ENCODE results near the gene PIAS4.

Gene PIAS4

DNA sequence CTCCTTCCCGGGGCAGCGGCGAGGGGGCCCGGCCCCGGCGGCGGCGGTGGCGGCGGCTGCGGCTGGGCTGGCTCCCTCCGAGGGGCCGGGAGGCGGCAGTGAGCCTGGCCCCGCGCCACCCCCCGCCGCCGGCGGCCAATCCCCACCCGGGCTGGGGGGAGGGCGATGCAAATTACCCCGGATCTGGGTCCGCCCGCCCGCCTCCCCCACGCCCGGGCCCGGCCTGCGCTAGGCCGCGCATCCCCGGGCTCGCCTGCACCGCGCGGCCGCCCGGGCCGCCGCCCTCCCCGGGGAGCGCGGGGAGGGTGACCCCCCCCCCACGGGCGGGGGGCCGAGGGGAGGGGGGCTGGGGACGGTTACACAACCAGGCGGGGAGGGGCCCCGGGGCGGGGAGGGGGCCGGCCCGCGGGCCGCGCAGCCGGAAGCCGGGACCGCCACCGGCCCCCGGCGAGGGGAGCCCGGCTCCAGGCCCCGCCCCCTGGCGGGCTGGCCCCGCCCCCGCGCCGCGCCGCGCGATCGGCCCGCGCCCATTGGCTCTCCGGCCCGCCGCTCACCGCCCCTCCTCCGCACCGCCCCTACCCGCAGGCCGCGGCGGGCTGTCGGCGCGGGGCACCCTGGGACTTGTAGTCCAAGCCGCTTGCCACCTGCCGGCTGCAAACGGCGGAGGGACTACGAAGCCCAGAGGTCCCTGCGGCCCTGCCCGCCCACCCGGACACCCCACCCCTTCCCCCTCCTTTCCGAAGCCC, 58.1 kb downstream of the PIAS4 start:
- no peaks in the 10 kb centered on the region for H3K9me3 ChIP-seq (ENCODE audit: control insufficient read depth, insufficient read depth, low read depth, low read length)
- H3K36me3 ChIP-seq (ENCODE audit: control insufficient read depth in 2 of 2, insufficient read depth in 1 of 2, low read length in 2 of 2) = peaks cover 0 to 21% of the 10 kb centered on the region in 2 experiments; a peak in 1 of 3 replicates
- peak overlapping the region; percentile 70 for H3K4me3 ChIP-seq (ENCODE audit: low read depth, low read length)
- POLR2A ChIA-PET = interaction anchor here (0.6 to 1.8 kb wide), 10 partner anchors 11 to 781 kb away, joined by 3 to 7 read pairs (median 4); partner anchors contain the start of genes DAPK3, EEF2 and MRPL54
- TF ChIP-seq ZFP41 (tag by site-specific recombination; IDR thresholded peaks at IDR 0.05; ENCODE audit: borderline replicate concordance) (no peak), EGR2 (tag by site-specific recombination; IDR thresholded peaks at IDR 0.05; ENCODE audit: low read depth) (0 out of 2 replicates have a peak, but pooled peaks have one; percentile 31), SP2 (tag by site-specific recombination; IDR thresholded peaks at IDR 0.05) (peak; percentile 76), ZNF324 (tag by site-specific recombination; IDR thresholded peaks at IDR 0.05) (no peak), ZNF426 (tag by site-specific recombination; IDR thresholded peaks at IDR 0.05) (no peak), KLF8 (tag by site-specific recombination; IDR thresholded peaks at IDR 0.05) (peak; percentile 59), FEZF1 (tag by site-specific recombination; IDR thresholded peaks at IDR 0.05) (no peak), ZNF629 (tag by site-specific recombination; IDR thresholded peaks at IDR 0.05) (no peak), KLF10 (tag by site-specific recombination; IDR thresholded peaks at IDR 0.05) (peak; percentile 77; the same call in 1 of the 2 replicates), ZNF76 (tag by site-specific recombination; IDR thresholded peaks at IDR 0.05; ENCODE audit: borderline replicate concordance, low read depth) (peak; percentile 93), KLF16 (tag by site-specific recombination; IDR thresholded peaks at IDR 0.05) (no peak), ZFHX2 (tag by site-specific recombination; conservative IDR thresholded peaks at IDR 0.05) (peak; percentile 59; the same call in 1 of the 2 replicates), KLF9 (tag by site-specific recombination; IDR thresholded peaks at IDR 0.05; ENCODE audit: low read depth) (peak; percentile 62; the same call in 1 of the 2 replicates), SP3 (tag by site-specific recombination; IDR thresholded peaks at IDR 0.05) (peak; percentile 89), KLF1 (tag by site-specific recombination; IDR thresholded peaks at IDR 0.05) (peak; percentile 14; the same call in 1 of the 2 replicates), ZBTB48 (tag by site-specific recombination; IDR thresholded peaks at IDR 0.05) (no peak), ZNF501 (tag by site-specific recombination; IDR thresholded peaks at IDR 0.05) (no peak), MZF1 (tag by site-specific recombination; IDR thresholded peaks at IDR 0.05; ENCODE audit: borderline replicate concordance) (no peak)
- TF ChIP-seq, protein P1, sequence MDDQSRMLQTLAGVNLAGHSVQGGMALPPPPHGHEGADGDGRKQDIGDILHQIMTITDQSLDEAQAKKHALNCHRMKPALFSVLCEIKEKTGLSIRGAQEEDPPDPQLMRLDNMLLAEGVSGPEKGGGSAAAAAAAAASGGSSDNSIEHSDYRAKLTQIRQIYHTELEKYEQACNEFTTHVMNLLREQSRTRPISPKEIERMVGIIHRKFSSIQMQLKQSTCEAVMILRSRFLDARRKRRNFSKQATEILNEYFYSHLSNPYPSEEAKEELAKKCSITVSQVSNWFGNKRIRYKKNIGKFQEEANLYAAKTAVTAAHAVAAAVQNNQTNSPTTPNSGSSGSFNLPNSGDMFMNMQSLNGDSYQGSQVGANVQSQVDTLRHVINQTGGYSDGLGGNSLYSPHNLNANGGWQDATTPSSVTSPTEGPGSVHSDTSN (CRISPR knock-in tag; IDR thresholded peaks at IDR 0.05) = peak; percentile 95
- peak overlapping the region; percentile 96; the same call in 1 of the 2 replicates for H3K27ac ChIP-seq (ENCODE audit: extremely low read depth, low read depth, low read length)
- CTCF ChIA-PET = interaction anchor here (0.5 to 1.7 kb wide), 3 partner anchors 64 to 199 kb away, joined by 3 to 4 read pairs (median 3); no protein-coding TSS in a partner anchor
- peaks cover 4% of the 10 kb centered on the region; the same call in 1 of the 2 replicates for H3K4me1 ChIP-seq (ENCODE audit: control insufficient read depth, insufficient read depth, low read length)

DNA sequence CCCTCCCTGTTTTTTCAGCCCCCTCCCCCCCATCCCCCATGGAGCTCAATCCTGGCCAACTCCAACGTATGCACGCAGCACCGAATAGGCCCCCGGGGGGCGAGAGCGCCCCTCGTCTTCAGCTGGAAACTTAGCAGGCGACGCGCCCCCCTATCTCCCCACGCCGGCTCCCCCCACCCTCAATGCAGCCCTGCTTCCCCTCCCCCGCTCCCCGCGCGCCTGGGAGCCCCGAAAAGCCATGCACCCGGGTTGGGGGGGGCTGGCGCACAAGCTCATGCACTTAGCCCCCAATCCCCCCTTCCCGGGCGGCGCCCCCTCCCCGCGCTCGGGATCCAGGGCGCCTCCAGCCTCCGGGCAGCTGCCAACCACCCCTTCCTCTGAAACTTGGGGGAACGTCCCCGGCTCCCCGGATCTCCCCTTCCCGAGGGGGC, 58.7 kb downstream of the PIAS4 start:
- CTCF ChIA-PET = interaction anchor here (0.5 to 1.7 kb wide), 2 partner anchors 65 to 74 kb away, joined by 3 read pairs; no protein-coding TSS in a partner anchor
- H3K27ac ChIP-seq (ENCODE audit: extremely low read depth, low read depth, low read length) = peak overlapping the region; percentile 77; the same call in 1 of the 2 replicates
- peaks cover 4% of the 10 kb centered on the region; the same call in 1 of the 2 replicates for H3K4me1 ChIP-seq (ENCODE audit: control insufficient read depth, insufficient read depth, low read length)
- H3K36me3 ChIP-seq (ENCODE audit: control insufficient read depth in 2 of 2, insufficient read depth in 1 of 2, low read length in 2 of 2) = peaks cover 0 to 21% of the 10 kb centered on the region in 2 experiments; a peak in 1 of 3 replicates
- H3K4me3 ChIP-seq (ENCODE audit: low read depth, low read length) = peak overlapping the region; percentile 70
- POLR2A ChIA-PET = interaction anchor here (0.5 to 1.5 kb wide), 10 partner anchors 11 to 781 kb away, joined by 3 to 7 read pairs (median 4); partner anchors contain the start of genes DAPK3, EEF2 and MRPL54
- no peaks in the 10 kb centered on the region for H3K9me3 ChIP-seq (ENCODE audit: control insufficient read depth, insufficient read depth, low read depth, low read length)
- TF ChIP-seq ZNF335 (tag by site-specific recombination; conservative IDR thresholded peaks at IDR 0.05) (peak; percentile 26; the same call in 1 of the 2 replicates), ZNF449 (tag by site-specific recombination; IDR thresholded peaks at IDR 0.05) (no peak), ZBTB48 (tag by site-specific recombination; IDR thresholded peaks at IDR 0.05) (no peak), ZSCAN30 (tag by site-specific recombination; IDR thresholded peaks at IDR 0.05) (no peak), ZNF600 (tag by site-specific recombination; IDR thresholded peaks at IDR 0.05) (no peak), ZNF558 (tag by site-specific recombination; IDR thresholded peaks at IDR 0.05) (no peak), KLF9 (tag by site-specific recombination; IDR thresholded peaks at IDR 0.05; ENCODE audit: low read depth) (peak; percentile 25; the same call in 1 of the 2 replicates), ZNF157 (tag by site-specific recombination; IDR thresholded peaks at IDR 0.05) (no peak), ZBTB20 (tag by site-specific recombination; IDR thresholded peaks at IDR 0.05) (peak; percentile 62; the same call in 1 of the 2 replicates), ZNF623 (tag by site-specific recombination; IDR thresholded peaks at IDR 0.05) (no peak), ZNF121 (tag by site-specific recombination; IDR thresholded peaks at IDR 0.05) (no peak), ZNF416 (tag by site-specific recombination; IDR thresholded peaks at IDR 0.05) (no peak), ZNF501 (tag by site-specific recombination; IDR thresholded peaks at IDR 0.05) (no peak), ZBTB7A (tag by site-specific recombination; IDR thresholded peaks at IDR 0.05; ENCODE audit: low read depth) (peak; percentile 91), ZNF138 (tag by site-specific recombination; IDR thresholded peaks at IDR 0.05; ENCODE audit: borderline replicate concordance) (no peak)
- TF ChIP-seq, protein P2, sequence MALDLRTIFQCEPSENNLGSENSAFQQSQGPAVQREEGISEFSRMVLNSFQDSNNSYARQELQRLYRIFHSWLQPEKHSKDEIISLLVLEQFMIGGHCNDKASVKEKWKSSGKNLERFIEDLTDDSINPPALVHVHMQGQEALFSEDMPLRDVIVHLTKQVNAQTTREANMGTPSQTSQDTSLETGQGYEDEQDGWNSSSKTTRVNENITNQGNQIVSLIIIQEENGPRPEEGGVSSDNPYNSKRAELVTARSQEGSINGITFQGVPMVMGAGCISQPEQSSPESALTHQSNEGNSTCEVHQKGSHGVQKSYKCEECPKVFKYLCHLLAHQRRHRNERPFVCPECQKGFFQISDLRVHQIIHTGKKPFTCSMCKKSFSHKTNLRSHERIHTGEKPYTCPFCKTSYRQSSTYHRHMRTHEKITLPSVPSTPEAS (tag by site-specific recombination; IDR thresholded peaks at IDR 0.05) = no peak

Data from HEK293 (cell line).